DMS 273 (cell line): ENCODE measurements around the gene ADCYAP1.
"Not testable (repeated sequence)": the region's sequence is repeated elsewhere in the genome, so short reads cannot be mapped to it uniquely, and the experiment has no call there.

Experiments used
- DNase-seq: peaks from one replicate; lab custom pipeline; 2025; ENCODE audit not compliant: unreplicated experiment; lab: John Stamatoyannopoulos, UW

The ADCYAP1 gene

DNA sequence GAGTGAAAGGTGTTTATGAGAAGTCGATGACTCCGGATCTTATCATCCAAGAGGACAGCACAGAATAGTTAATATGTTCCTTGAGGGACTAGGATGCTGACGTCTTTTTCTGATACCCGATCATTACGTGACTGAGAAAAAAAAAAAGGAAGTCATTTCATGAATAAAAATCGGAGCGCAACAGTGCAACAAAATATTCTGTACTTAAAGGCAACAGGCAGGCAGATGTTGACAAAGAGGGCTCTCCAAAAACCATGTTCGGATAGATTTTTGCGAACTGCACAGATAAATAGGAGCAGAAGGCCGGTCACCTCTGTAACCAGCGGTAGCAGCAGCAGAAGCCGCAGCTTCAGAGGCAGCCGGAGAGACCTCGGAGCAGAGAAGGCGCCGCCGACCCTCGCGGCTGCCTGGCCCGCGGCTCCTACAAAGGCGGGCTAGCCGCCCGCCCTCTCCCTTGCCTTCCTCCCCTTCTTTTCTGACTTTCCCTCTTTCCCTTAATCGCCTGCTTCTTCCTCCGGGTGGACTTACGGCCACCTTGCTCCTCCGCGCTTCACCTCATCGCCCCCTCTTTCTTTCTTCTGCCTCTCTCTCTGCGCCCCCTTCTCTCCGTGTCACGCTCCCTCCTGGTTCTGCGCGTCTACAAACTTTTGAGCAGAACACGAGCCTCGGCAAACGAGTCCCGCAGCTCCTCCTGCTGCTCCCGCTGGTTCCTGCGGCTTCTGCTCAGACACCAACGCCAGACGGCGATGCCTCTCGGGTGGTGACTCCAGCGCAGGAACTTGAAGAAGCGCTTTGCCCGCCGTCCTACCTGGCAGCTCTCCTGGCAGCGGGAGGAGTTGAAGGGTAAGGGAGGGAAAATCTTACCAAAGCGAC lies at the start of gene ADCYAP1:
ADCYAP1 (plus strand) TSS at position 654 of the 873 bp plus-strand sequence. CDS start 516 bp downstream, outside the sequence.
- peak; percentile 87 for DNase-seq

GRCh38 chr18:857986-858385 lies 46.7 kb upstream of the ADCYAP1 start:
- DNase-seq = no peak

DNA sequence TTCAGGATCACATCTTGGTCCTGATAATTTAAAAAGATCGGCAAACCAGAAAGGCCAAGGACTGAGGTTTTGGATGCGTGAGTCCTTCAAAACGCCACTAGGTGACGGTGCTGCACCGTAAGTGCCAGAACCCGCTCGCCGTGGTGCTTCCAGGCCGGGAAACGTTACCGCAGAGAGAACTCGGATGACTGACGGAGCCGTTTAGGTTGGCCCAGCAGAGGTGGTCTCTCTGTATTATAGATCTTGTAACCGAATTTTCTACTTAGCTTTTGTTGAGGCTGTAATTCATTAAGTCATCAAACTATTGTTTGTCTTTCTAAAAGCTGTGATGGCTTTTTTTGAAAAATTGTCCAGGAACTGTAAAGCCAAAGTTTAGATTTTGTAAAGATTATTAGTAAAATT lies 39.8 kb upstream of the ADCYAP1 start:
- DNase-seq = peak; percentile 91

DNA sequence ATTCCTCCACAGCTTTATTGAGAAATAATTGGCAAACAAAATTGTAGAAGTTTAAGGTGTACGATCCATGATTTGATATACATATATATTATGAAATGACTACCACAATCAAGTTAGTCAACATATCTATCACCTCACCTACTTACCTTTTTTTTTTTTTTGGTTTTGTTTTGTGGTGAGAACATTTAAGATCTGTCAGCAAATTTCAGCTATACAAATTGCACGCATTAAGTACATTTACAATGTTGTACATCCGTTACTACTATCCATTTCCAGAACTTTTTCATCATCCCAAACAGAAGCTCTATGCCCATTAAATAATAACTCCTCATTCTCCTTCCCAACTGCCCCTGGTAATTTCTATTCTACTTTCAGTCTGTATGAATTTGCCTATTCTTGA lies 37.4 kb upstream of the ADCYAP1 start:
- no peak for DNase-seq

DNA sequence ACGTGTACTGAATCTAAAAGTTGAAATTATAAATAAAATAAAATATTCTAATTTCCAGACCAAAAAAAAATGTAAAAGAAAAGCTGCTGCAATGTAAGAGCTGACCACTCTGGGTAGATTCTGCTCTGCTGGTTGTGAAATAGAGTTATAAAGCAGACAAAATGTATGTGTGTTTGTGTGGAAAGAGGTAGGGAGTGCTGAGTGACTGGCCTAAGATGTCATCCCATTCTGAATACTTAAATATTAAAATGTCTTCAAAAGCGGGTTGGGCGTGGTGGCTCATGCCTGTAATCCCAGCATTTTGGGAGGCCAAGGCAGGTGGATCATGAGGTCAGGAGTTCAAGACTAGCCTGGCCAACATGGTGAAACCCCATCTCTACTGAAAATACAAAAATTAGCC lies 31.2 kb upstream of the ADCYAP1 start:
- not testable (repeated sequence) for DNase-seq

GRCh38 chr18:875912-876311 lies 28.8 kb upstream of the ADCYAP1 start:
- DNase-seq = no peak

GRCh38 chr18:877238-877637 lies 27.4 kb upstream of the ADCYAP1 start:
- DNase-seq = no peak

DNA sequence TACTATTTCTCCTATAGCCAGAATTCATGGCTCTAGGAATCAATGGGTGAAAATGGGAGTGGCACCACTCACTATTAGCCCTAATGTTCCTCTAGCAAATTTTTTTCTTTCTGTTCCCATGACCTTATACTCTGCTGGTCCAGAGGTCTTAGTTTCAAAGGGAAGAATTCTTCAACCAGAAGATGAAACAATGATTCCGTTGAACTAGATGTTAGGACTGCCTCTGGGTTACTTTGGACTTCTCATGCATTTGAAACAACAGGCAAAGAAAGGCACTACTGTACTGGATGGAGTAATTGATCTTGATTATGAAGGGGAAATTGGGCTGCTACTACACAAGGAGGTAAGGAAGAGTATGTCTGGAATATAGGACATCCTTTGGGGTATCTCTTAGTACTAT lies 18.6 kb upstream of the ADCYAP1 start:
- no peak for DNase-seq

DNA sequence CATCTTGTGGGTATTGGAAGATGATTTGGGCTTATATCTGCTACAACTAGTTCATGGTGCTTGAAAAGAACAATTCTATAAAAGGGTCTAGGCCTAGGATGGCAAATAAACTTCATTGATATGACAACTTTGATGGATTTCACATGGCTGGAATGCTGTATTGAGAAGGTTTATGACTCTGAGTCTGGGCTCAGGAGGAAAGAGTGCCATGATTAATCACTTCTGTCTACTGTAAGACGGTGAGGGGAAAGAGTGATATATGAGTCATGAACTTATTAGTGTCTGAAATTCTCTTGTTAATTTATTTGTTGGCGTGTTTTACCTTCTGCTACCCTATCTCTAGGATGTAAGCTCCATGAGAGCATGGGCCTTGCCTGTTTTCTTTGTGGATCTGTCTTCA lies 17.0 kb upstream of the ADCYAP1 start:
- no peak for DNase-seq

DNA sequence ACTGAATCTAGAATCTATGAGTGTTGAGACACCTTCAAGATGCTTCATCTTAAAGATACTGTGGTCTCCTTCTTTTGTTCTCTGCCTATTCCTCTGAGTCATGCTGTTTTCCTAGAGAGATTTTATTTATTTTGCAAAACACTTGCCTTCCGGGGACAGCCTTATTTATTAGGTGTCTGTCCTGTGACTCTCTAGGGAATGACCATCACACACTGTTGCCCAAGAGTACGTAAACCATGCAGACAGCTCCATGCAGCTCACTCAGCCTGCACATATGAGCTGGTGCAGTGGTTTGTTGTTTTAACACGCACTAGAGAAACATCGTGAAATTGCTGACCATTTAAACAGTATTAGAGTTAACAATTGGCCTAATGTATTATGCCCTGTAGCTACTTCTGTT lies 12.4 kb upstream of the ADCYAP1 start:
- no peak for DNase-seq

DNA sequence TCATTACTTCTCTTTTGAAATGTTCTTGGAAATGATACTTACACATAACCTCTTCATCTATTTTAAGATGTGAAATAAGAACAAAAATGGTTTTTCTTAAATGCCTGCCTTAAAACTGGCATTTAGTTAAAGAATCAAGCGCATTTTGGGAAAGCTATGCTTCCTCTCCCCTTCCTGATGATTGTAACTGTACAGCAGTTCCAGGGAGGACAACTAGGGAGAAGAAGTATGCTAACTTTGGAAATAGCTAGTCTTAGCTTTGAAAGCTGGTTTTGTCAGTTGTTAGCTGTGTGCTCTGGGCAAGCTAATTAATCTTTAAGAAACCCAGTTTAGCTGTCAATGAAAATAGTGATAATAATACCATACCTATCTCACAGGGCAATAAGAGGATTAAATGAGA lies 8.4 kb upstream of the ADCYAP1 start:
- DNase-seq = no peak

- DNase-seq = peak; percentile 17
These were observed 2.9 kb upstream of the ADCYAP1 start for GRCh38 chr18:901761-902160.

GRCh38 chr18:902229-902628 lies 2.4 kb upstream of the ADCYAP1 start:
- DNase-seq = peak; percentile 57

GRCh38 chr18:903701-904100 lies 970 bp upstream of the ADCYAP1 start:
- peak; percentile 83 for DNase-seq

- peak; percentile 42 for DNase-seq
These were observed 756 bp downstream of the ADCYAP1 start for GRCh38 chr18:905307-905947.

DNA sequence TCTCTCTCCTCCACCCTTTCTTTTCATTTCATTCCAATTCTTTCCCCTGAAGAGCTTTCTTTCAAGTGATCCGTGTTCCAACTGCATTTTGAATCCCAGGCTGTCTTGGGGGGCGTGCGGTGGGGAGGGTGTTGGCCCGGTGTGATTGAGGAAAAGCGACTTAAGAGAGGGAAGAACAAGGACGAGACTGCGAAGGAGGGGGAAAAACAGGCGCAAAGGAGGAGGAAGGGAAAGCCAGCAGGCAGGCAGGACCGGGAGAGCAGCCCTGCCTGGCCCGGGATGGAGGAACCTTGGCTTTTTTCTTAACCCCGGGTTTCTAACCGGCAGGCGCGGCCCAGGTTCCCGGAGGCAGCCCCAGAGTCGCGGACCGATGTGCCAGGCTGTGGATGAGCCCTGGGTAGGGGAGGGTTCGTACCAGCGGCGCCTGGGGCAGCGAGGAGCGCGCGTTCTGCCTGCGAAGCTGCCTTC lies 1.3 kb downstream of the ADCYAP1 start:
- peak; percentile 63 for DNase-seq

DNA sequence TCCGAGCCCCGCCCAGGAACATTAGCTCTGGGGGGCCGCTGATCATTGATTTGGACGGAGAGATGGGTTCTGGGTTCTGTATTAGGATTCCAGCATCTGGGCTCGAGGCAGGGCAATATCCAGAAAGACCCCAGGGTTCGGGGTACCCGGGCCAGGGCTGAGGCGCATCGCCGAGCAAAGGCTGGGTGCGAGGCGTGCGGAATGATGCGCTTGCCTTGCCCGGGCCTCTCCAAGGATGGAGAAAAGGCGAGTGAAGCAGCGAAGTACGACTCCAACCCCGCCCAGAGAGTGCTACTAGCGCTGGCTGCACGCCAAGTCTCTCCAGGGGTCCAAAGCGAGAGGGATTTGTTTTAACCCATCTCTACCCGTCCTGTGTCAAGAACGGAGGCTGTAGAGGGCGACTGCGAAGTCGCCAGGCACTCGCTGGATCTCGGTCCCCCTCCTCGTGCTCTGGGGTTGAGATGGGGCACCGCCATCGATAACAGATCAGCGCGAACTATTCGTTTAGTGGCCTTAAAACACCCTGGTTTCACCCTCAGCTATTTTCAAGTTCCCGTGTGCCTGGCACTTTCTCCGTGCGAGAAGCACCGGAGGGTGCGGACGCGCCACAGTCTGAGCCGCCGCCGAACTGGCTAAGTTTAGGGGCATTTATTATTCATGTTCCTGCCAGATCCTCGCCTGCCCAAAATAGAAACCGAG lies 1.9 kb downstream of the ADCYAP1 start:
- peak; percentile 73 for DNase-seq

DNA sequence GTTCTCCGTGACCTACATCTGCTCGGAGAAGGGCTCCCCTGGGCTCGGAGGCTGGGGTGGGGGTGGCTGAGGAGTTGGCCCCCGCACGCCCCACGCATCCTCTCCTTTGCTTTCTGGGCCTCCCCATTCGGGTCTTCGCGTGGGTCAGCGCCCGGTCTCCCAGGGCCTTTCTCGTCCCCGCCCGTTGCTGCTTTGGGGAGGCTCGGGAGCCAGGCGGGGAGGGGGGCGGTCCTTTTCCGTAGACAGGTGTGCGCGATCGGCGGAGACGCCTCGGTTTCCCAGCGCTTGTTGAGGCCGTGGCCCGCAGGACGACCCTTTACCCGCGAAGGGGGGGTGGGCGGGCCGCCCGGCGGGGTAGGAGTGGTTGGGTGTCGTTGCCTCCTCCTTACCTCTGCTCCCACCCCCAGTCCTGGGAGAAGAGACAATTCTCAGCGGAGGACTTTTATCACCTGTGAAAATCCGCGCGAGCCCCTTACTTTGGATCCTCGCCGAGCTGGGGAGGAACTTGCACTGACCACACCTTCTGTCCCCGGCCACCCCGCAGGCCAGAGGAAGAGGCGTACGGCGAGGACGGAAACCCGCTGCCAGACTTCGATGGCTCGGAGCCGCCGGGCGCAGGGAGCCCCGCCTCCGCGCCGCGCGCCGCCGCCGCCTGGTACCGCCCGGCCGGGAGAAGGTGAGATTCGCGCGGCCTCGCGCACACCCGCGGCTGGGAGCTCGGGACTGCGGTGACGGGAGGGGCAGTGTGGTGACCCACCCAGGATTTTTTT lies 2.6 kb downstream of the ADCYAP1 start:
- peak; percentile 67 for DNase-seq

DNA sequence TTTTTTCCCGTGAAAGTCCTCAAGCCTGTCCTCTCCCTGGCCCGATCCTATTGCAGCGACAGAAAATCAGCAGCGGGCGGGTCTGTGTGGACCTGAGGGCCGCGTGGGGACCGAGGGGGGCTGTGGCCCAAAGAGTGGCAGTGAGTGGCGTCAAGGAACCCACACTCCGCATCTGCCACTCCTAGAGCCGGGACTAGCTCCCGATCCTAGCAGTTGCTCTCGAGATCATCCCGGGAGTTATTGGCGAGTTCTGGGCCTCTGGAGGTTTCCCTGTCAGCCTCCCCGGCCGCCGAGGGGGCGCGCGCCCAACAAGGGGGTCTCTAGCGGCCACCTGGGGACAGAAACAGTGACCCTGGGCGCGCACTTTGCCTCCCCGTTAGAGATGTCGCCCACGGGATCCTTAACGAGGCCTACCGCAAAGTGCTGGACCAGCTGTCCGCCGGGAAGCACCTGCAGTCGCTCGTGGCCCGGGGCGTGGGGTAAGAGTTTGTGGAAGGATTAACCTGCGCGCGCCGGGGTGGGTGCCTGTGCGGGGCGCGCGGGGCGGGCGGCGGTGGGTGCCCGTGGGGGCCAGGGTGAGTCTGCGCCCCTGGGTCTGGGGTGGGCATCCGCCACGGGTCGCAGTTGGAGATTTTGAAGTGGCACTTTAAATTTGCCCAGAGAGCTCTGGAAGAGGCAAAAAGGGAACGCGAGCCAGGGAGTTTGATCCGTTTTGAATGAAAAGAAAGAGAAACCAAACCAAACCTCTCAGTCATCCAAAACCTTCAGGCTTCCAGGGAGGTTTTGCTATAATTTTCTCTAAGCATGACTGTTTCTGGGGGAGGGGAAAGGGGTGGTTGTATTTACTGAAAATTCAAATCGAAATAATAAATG lies 3.5 kb downstream of the ADCYAP1 start:
- peak; percentile 60 for DNase-seq
